UCSD-AML1 (cell line): ENCODE measurements around the gene PTRH2.
"Not testable (repeated sequence)": the region's sequence is repeated elsewhere in the genome, so short reads cannot be mapped to it uniquely, and the experiment has no call there.

ENCODE experiments used
- DNase-seq: peaks from one replicate; lab custom pipeline; 2025; ENCODE audit not compliant: unreplicated experiment; lab: John Stamatoyannopoulos, UW

PTRH2 gene

DNA sequence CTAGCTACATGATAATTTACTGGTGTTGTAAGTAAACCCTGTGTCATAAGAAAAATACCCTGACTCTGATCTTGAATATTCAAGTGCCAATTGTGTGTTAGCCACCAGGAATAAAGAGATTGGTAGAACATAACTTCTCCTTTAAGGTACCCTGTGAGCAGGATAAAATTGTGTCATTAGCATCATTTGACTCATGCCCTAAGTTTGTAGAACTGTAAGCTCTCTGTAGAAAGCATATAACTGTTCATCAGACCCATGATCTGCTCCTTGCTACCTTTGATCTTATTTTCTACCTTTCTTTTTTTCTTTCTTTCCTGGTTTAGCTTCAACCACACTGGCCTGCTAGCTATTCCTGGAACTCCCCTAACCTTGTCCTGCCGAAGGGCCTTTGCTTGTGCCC is 35.8 kb downstream of the PTRH2 start:
- no peak for DNase-seq

DNA sequence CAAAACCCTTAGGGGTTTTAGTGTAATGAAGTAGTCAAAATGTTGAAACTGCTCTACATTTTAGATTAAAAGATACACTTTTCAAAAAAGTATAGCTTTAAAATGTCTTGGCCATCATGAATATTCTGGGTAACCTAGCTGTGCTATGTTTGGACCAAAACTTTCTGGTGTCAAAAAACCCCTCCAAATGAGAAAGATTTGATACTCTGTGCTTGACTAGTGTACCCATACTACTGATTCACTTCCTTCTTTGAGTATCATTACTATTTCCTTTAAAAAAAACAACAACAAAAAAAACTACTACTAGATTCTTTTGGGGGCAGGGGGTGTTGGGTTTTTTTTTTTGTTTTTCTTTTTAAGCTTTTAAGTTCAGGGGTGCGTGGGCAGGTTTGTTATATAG is 37.3 kb downstream of the PTRH2 start:
- DNase-seq = no peak

DNA sequence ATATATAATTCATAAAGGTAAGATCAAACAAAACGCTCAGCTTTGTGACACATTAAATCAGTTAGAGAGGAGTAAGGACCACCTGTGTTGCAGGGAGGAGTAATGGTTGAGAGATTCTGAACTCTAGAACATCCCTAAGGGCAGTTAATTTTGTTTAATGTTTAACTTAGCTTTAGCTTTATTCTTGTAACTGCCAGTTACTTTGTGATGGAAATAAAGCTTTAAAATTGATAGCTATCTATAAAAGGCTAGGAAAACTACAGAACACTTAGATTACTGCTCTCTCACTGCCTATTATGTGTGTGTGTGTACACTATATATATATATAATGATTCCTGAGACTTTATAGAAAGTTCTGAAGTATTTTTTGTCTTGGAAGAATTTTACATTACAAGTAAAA is 37.8 kb downstream of the PTRH2 start:
- DNase-seq = no peak

DNA sequence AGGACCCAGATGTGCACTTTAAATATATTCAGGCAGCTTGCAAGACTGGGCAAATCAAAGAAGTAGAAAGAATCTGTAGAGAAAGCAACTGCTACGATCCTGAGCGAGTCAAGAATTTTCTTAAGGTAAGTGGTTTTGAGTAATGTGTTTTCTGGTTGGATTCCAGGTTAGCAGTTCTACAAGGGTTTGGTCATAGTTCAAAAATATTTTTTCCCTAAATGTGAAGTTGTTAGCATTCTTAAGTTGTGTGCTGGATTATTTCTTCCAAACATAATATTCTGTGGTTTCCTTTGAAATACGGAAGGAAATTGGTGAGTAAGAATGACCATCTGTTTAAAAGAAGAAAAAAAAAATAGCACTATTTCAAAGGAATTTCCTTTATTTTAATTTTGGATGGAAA is 38.4 kb downstream of the PTRH2 start:
- DNase-seq = no peak

DNA sequence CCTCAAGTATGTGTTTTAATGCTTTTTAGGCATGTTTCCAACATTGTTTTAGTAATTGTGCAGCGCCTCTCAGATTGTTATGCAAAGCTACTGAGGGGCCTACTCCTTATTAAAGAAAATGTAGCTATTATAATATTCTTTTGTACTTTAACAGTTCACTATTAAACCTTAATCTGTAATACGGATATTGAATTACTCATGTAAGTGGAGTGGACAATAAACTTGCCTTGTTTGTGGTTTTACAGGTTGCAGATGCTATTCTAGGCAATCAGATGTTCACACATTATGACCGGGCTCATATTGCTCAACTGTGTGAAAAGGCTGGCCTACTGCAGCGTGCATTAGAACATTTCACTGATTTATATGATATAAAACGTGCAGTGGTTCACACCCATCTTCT is 41.0 kb downstream of the PTRH2 start:
- DNase-seq = no peak

DNA sequence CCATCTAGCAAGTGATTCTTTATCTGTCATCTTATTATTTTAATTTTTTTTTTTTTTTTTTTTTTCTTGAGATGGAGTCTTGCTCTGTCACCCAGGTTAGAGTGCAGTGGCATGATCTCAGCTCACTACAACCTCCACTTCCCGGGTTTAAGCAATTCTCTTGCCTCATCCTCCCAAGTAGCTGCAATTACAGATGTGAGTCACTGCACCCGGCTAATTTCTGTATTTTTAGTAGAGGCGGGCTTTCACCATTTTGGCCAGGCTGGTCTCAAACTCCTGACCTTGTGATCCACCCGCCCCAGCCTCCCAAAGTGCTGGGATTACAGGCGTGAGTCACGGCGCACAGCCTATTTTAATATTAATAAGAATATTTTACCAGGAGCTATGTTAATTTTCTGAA is 50.6 kb downstream of the PTRH2 start:
- not testable (repeated sequence) for DNase-seq

DNA sequence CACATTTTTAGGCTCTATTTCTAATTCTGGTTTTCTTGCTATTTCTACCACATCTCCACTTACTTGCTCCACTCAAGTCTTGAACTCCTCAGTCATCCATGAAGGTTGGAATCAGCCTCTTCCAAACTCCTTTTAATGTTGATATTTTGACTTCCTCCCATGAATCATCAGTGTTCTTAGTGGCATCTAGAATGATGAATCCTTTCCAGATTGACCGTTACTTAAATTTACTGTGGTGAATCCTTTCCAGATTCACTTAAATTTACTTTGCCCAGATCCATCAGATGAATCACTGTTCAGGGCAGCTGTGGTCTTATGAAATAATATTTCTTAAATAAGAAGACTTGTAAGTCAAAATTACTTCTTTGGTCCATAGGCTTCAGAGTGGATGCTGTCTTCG is 55.1 kb downstream of the PTRH2 start:
- no peak for DNase-seq

DNA sequence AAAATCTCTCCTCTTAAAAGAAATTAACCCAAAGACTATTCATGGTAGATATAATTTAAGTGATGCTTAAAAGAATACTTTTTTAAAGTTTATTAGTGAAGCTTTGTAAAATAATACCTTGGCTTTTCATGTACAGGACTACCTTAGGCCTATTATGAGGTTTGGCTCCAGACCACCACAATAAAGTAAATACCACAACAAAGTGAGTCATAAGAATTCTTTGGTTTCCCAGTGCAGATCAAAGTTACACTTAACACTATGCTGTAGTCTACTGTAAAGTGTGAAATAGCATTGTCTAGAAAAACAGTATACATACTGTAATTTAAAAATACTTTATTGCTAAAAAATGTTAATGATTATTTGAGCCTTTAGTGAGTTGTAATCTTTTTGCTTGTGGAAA is 55.9 kb downstream of the PTRH2 start:
- no peak for DNase-seq

DNA sequence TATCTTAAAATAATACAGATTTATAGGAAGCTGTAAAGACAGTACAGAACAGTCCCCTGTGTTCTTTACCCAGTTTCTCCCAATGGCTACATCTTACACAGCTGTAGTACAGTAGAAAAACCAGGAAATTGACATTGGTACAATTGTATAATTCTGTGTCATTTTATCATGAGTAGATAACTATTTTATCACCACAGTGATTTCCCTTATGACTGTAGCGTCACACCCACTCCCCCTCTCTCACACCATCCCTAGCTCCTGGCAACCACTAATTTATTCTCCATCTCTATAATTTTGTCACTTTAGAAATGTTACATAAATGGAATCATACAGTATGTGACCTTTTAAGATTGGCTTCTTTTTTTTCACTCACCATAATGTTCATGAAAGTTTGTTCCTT is 56.6 kb downstream of the PTRH2 start:
- DNase-seq = no peak

DNA sequence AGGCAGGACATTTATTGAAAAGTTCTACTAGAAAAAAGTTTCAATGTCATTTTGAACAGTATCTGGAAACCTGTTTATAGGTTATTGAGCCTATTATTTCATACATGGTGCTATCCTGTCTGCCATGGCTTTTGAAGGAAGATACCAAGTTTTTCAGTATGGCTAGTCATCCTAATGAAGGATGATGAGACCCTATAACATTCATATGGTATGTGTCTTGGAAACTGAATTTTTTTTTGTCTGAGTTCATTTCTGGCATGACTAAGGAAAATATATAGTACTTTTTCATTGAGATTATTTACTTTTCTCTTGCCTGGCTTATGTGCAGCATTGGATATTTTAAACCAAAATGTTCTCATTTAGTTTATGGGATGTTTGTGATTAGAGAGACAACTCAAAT is 57.3 kb downstream of the PTRH2 start:
- no peak for DNase-seq
